Adrenal gland (tissue), 12 donors: ENCODE measurements around the gene VSIR. TPM values are rescaled to one million over a fixed set of nuclear protein-coding genes. Genes with fewer than 3 reads are reported as not detected.

Experiments used
- DNase-seq, 7 donors: peaks; one replicate each; pipeline ENCODE4 v3.0.0-alpha.2; 2019 to 2020
- H3K27ac ChIP-seq, 5 donors: fragments of 200-600 bp; sonication (generic) in 4 of 5; 1 replicate in 3 of 5; 2 replicates in 2 of 5; pipeline versions ENCODE4 v1.5.1 to v1.8.0; 2016 to 2020; ENCODE audit warnings: mild to moderate bottlenecking in 1 of 5
- H3K27me3 ChIP-seq: fragments of 200-600 bp; 2 replicates; pipeline ENCODE4 v1.8.0; 2021
- H3K36me3 ChIP-seq, 2 donors: fragments of 200-600 bp; replicated peaks in 1 of 2; 1 replicate in 1 of 2; 2 replicates in 1 of 2; pipeline versions ENCODE4 v1.5.1 to v1.8.0; 2018 to 2022
- H3K4me1 ChIP-seq, 2 donors: fragments of 200-600 bp; replicated peaks in 1 of 2; 1 replicate in 1 of 2; 2 replicates in 1 of 2; pipeline versions ENCODE4 v1.5.1 to v1.8.0; 2018 to 2021
- H3K4me3 ChIP-seq, 4 donors: fragments of 200-600 bp; sonication (generic) in 3 of 4; one replicate each; pipeline ENCODE4 v1.5.1; 2016 to 2018
- H3K9me3 ChIP-seq, 3 donors: fragments of 200-600 bp; sonication (generic) in 1 of 3; replicated peaks in 1 of 3; 1 replicate in 2 of 3; 2 replicates in 1 of 3; pipeline versions ENCODE4 v1.5.1 to v1.8.0; 2016 to 2021
- POLR2A ChIP-seq, 2 donors: fragments of 450-650 bp; IDR thresholded peaks; one replicate each; pipeline ENCODE4 v1.6.1; 2017; ENCODE audit warnings: antibody characterized with exemption in 2 of 2, mild to moderate bottlenecking in 2 of 2, moderate library complexity in 1 of 2
- WGBS, 4 donors: extraction: QIAGEN DNeasy Blood & Tissue Kit in 2 of 4; methylation state at CpG; one replicate each; pipeline versions ENCODE4 v1.1.5 to v1.1.7; 2013 to 2017; 5-methylcytosine and 5-hydroxymethylcytosine counted together
- intact Hi-C, 2 donors: fragments of 100-400 bp; cut with DNase I; formaldehyde crosslinking; loops; one replicate each; pipeline versions ENCODE4 v1.14.1 to v1.15.0; 2022 to 2023
- polyA plus RNA-seq, 3 donors: library from polyadenylated mRNA; stranded (reverse); fragments of 200-250 nt in 2 of 3; fragments of 350-450 nt in 1 of 3; fragmentation: Illumina TruSeq in 1 of 3; extraction: RNeasy Lipid Tissue Mini Kit (QIAGEN cat#74804) in 1 of 3; gene quantifications; one replicate each; pipeline ENCODE4 v1.2.3, GENCODE V29; 2013 to 2014
- total RNA-seq, 9 donors: library from RNA; depleted of rRNA in 4 of 9; stranded (reverse); fragments of >200 nt in 4 of 9; fragments of 120-200 nt in 1 of 9; fragmentation: NEBNext Ultra II Directional in 1 of 9; extraction: Animal tissue kit (Norgen Biotek cat#: 25700) in 1 of 9; gene quantifications; one replicate each; pipeline versions ENCODE4 v1.1.0 to v1.2.4, GENCODE V29; 2013 to 2023
- TF ChIP-seq, protein P1 (sequence below), 6 experiments: fragments of 450-650 bp in 4 of 6; fragments of 200-600 bp in 2 of 6; sonication (generic) in 1 of 6; IDR thresholded peaks; 1 replicate in 5 of 6; 2 replicates in 1 of 6; pipeline versions ENCODE4 v1.5.1 to v1.8.0; 2016 to 2021; ENCODE audit warnings: antibody characterized with exemption in 6 of 6, mild to moderate bottlenecking in 2 of 6, moderate library complexity in 1 of 6
- donor health status: healthy with polysubstance abuse.
- donor health status: Bipolar disorder and iron deficiency.
- donor health status: DM: yes; HTN: yes; CAD: no.
- donor health status: DM: no; HTN: no; CAD: no.
- donor health status: DM: no; HTN: no; CAD: no.
- donor health status: DM: yes; HTN: yes; CAD: no.

Gene VSIR
- total and polyA plus RNA-seq, 12 donors = 8.0 to 71.7 (median 35.4) TPM

DNA sequence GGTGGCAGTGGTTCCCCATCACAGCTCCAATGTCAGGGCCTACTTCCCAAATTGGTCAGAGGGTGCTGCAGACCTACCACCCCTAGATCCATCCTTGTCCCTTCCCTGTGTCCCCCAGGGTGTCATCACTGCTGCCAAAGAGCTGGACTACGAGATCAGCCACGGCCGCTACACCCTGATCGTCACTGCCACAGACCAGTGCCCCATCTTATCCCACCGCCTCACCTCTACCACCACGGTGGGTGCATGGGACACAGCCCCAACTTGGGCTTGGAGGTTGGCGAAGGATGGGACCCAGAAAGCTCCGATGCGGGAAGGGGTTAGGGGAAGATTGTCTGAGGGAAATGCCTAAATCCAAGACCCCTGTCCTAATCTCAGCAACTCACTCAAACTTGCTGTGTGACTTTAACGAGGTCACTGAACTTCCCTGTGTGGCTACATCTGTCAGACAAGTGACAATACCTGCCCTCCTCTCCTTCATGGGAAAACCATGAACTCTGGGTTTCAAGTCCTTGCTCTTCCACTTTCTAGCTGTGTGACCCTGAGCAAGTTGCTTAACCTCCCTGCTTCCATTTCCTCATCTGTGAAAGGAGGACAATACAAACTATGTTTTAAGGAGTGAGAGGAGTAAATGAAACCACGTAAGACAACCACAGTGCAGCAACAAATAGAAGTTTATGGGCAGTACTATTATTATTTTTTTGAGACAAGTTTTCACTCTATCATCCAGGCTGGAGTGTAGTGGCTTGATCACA lies 4.9 kb upstream of the VSIR start:
- Histone ChIP-seq H3K27me3 (no peaks in the 10 kb centered on the region), H3K4me3 (no peak overlapping the region), H3K36me3 (no peaks in the 10 kb centered on the region), H3K27ac (no peak overlapping the region), H3K9me3 (no peaks in the 10 kb centered on the region), H3K4me1 (peaks cover 0 to 24% of the 10 kb centered on the region in 2 donors)
- TF ChIP-seq POLR2A (IDR thresholded peaks at IDR 0.05) = no peak
- TF ChIP-seq, protein P1, sequence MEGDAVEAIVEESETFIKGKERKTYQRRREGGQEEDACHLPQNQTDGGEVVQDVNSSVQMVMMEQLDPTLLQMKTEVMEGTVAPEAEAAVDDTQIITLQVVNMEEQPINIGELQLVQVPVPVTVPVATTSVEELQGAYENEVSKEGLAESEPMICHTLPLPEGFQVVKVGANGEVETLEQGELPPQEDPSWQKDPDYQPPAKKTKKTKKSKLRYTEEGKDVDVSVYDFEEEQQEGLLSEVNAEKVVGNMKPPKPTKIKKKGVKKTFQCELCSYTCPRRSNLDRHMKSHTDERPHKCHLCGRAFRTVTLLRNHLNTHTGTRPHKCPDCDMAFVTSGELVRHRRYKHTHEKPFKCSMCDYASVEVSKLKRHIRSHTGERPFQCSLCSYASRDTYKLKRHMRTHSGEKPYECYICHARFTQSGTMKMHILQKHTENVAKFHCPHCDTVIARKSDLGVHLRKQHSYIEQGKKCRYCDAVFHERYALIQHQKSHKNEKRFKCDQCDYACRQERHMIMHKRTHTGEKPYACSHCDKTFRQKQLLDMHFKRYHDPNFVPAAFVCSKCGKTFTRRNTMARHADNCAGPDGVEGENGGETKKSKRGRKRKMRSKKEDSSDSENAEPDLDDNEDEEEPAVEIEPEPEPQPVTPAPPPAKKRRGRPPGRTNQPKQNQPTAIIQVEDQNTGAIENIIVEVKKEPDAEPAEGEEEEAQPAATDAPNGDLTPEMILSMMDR (IDR thresholded peaks at IDR 0.05) = no peak
- DNase-seq = no peak
- intact Hi-C loops = no loop called here
- 70 to 92% (median 80%) methylated on average over 9 to 11 of the region's 11 CpGs for WGBS, 4 donors

DNA sequence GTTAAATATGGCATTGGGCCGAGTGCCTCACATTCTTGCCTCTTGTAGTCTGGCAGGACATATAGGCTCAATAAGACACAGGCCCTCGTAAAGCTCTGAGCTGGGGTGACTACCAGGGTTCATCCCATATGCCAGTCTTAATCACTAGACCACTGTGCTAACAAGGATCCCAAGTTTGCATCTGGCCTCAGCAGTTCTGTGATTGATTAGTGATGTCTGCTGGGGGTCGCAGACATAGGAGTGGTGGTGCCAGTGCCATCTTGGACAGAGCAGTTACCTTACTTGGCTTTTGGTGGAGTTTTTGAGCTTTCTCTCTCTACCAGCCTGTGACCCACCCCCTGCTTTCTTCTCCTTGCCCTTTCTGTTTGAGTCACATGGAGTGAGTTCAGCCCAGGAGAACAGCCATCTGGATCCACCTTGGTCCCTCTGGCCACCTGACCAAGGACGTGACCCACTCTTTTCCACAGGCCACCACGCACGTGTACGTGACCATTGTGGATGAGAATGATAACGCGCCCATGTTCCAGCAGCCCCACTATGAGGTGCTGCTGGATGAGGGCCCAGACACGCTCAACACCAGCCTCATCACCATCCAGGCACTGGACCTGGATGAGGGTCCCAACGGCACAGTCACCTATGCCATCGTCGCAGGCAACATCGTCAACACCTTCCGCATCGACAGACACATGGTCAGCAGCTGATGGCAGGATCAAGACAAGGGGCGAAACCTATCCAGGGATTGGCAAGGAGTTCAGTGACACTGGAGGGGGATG lies 4.1 kb upstream of the VSIR start:
- TF ChIP-seq POLR2A (IDR thresholded peaks at IDR 0.05) = no peak
- TF ChIP-seq, protein P1 (IDR thresholded peaks at IDR 0.05) = no peak
- intact Hi-C loops = no loop called here
- no peaks in the 10 kb centered on the region for H3K36me3 ChIP-seq
- H3K4me1 ChIP-seq = peaks cover 3 to 26% of the 10 kb centered on the region in 2 donors
- DNase-seq = no peak
- H3K27ac ChIP-seq = no peak overlapping the region
- no peaks in the 10 kb centered on the region for H3K9me3 ChIP-seq
- H3K27me3 ChIP-seq = no peaks in the 10 kb centered on the region
- WGBS, 4 donors = 90 to 96% (median 92%) methylated on average over 17 of the region's 17 CpGs
- no peak overlapping the region for H3K4me3 ChIP-seq

DNA sequence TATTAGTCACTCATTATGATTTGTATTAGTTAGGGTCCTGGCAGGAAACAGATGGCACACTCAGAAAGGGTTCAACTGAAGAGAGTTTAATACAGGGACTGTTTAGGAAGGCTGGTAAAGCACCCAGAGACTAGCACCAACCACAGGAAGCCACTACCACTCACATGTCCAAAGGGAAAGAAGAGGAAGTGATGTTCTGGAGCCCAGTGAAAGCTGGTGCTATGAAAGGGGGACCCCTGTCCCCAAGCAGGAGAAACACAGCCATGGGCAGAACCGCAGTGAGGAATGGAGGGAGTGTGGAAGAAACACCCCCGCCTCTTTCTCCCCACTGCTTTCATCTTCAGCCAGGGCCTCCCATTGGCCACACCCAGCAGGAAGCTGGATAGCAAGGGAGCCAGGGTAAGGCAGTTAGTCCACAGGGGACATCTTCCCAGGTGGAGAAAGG lies 3.2 kb upstream of the VSIR start:
- no peak overlapping the region for H3K4me3 ChIP-seq
- peaks cover 10 to 33% of the 10 kb centered on the region in 2 donors for H3K4me1 ChIP-seq
- intact Hi-C loops = no loop called here
- H3K36me3 ChIP-seq = no peaks in the 10 kb centered on the region
- TF ChIP-seq POLR2A (IDR thresholded peaks at IDR 0.05) = no peak
- TF ChIP-seq, protein P1 (IDR thresholded peaks at IDR 0.05) = no peak
- WGBS, 4 donors = 76 to 88% (median 83%) methylated on average over 2 of the region's 2 CpGs
- no peaks in the 10 kb centered on the region for H3K27me3 ChIP-seq
- no peak for DNase-seq
- peak overlapping the region in 1 of 5 donors; percentile 43 for H3K27ac ChIP-seq
- no peaks in the 10 kb centered on the region for H3K9me3 ChIP-seq

DNA sequence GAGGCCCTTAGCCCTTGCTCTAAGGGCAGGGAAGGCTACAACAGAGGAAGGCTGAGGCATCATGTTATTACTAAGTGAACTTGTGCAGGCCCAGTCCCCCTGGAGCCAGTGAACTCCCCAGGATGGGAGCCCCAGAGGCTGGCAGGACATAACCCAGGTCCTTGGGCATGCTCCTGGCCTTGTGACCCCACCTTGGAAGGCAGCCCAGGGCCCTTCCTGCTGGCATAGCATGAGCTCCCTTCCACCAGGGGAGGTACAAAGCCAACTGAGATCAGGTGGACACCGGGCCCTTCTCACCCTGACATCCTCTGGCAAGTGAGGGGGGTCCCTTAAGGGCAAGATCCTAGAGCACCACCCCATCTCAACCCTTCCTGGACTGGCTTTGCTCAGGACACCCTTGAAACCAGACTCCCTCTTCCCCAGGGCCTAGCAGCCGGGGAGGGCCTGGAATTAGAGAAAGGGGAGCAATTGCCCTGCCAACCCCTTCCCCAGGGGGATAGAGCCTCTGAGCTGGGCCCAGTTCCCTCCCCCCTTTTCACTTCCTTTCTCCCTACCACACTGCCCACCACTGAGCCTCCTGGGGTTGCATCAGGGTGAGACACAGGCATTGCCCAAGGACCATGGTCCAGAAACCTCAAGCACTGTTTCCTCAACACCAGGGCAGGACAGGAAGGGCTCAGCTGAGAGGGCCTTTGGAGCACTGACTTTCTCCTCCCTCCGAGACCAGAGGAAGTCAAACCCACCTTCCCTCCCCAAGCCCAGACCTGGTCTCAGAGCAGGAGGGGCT lies 1.8 kb upstream of the VSIR start:
- H3K36me3 ChIP-seq = no peaks in the 10 kb centered on the region
- DNase-seq = peak in 4 of 7 donors; percentile 34 to 76 (median 58)
- peaks cover 18 to 45% of the 10 kb centered on the region in 2 donors for H3K4me1 ChIP-seq
- TF ChIP-seq, protein P1 (IDR thresholded peaks at IDR 0.05) = no peak
- TF ChIP-seq POLR2A (IDR thresholded peaks at IDR 0.05) = no peak
- WGBS, 4 donors = 51 to 84% (median 65%) methylated on average over 2 to 3 of the region's 3 CpGs
- H3K4me3 ChIP-seq = no peak overlapping the region
- H3K27ac ChIP-seq = peak overlapping the region in 1 of 5 donors; percentile 90
- intact Hi-C loops = loop anchor here in 1 of 2 donors (5.0 kb wide), 1 partner anchor 43 kb away; no protein-coding TSS in a partner anchor
- H3K27me3 ChIP-seq = no peaks in the 10 kb centered on the region
- no peaks in the 10 kb centered on the region for H3K9me3 ChIP-seq
